ENCODE data around the gene RCOR1.

GRCh38 chr14:102556098-102556677 lies 36.3 kb upstream of the RCOR1 start:
- no peak for TF ChIP-seq EZH2 (IDR thresholded peaks at IDR 0.05; ENCODE audit: borderline replicate concordance, low read length)
- TF ChIP-seq, protein P1, sequence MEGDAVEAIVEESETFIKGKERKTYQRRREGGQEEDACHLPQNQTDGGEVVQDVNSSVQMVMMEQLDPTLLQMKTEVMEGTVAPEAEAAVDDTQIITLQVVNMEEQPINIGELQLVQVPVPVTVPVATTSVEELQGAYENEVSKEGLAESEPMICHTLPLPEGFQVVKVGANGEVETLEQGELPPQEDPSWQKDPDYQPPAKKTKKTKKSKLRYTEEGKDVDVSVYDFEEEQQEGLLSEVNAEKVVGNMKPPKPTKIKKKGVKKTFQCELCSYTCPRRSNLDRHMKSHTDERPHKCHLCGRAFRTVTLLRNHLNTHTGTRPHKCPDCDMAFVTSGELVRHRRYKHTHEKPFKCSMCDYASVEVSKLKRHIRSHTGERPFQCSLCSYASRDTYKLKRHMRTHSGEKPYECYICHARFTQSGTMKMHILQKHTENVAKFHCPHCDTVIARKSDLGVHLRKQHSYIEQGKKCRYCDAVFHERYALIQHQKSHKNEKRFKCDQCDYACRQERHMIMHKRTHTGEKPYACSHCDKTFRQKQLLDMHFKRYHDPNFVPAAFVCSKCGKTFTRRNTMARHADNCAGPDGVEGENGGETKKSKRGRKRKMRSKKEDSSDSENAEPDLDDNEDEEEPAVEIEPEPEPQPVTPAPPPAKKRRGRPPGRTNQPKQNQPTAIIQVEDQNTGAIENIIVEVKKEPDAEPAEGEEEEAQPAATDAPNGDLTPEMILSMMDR (IDR thresholded peaks at IDR 0.05; ENCODE audit: low read length), result no peak

Measured in OCI-LY1 (cell line).